Measurements from ENCODE around the gene TRIM45. TPM values are rescaled to one million over a fixed set of nuclear protein-coding genes. Genes with fewer than 3 reads are reported as not detected.

Gene TRIM45
- total RNA-seq, 2 donors from 2014 or later: 1.5 to 7.1 TPM

DNA sequence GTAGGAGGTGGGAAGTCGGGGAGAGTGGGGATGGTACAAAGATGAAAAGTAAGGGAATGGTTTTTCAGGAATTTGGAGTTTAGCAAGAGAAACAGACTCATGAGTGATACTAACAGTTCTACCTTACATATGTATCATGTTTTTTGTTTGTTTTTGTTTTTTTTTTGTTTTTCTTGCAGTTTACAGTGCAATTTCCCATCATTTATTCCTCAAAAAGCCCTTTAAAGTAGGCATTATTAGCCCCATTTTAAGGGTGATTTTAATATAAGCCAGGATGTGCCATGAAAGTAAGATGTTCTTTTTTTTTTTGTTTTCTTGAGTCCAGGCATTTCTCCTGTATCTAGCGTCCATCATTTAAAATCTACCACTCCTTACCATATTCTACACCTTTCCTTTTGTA lies 13.8 kb upstream of the TRIM45 start:
- ATAC-seq (ENCODE audit: insufficient number of reproducible peaks, low FRiP score, low read depth): no peak
- no peaks in the 10 kb centered on the region for H3K4me1 ChIP-seq (ENCODE audit: control insufficient read depth in 1 of 2, low read depth in 2 of 2)
- TF ChIP-seq, protein P1, sequence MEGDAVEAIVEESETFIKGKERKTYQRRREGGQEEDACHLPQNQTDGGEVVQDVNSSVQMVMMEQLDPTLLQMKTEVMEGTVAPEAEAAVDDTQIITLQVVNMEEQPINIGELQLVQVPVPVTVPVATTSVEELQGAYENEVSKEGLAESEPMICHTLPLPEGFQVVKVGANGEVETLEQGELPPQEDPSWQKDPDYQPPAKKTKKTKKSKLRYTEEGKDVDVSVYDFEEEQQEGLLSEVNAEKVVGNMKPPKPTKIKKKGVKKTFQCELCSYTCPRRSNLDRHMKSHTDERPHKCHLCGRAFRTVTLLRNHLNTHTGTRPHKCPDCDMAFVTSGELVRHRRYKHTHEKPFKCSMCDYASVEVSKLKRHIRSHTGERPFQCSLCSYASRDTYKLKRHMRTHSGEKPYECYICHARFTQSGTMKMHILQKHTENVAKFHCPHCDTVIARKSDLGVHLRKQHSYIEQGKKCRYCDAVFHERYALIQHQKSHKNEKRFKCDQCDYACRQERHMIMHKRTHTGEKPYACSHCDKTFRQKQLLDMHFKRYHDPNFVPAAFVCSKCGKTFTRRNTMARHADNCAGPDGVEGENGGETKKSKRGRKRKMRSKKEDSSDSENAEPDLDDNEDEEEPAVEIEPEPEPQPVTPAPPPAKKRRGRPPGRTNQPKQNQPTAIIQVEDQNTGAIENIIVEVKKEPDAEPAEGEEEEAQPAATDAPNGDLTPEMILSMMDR (IDR thresholded peaks at IDR 0.05): no peak

DNA sequence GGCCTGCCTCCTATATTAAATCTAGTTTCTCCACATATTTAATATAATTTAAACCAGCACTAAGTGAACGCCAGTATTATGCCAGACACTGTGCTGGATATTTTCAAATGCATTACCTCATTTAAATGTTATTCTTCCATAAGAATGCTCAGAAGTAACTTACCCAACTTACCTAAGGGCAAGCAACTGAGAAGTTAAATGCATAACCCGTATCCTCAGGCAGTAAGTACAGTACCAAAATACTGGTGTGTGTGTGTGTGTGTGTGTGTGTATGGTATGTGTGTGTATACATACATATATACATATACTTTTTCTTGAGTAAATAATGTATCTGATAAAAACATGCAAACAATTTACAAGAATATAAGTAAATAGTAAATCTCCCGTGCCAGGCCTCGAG lies 9.0 kb upstream of the TRIM45 start:
- H3K36me3 ChIP-seq: no peaks in the 10 kb centered on the region
- ATAC-seq (ENCODE audit: insufficient number of reproducible peaks, low FRiP score, low read depth): no peak
- H3K27ac ChIP-seq: no peak overlapping the region

More for the DNA sequence above, 13.8 kb upstream of the TRIM45 start:
- H3K27ac ChIP-seq: no peak overlapping the region
- DNase-seq (ENCODE audit: low spot score): no peak
- H3K27me3 ChIP-seq (replicated peaks; ENCODE audit: insufficient read depth): no peaks in the 10 kb centered on the region
- H3K36me3 ChIP-seq: no peaks in the 10 kb centered on the region
- no peak overlapping the region for H3K4me3 ChIP-seq
- no peaks in the 10 kb centered on the region for H3K9me3 ChIP-seq

DNA sequence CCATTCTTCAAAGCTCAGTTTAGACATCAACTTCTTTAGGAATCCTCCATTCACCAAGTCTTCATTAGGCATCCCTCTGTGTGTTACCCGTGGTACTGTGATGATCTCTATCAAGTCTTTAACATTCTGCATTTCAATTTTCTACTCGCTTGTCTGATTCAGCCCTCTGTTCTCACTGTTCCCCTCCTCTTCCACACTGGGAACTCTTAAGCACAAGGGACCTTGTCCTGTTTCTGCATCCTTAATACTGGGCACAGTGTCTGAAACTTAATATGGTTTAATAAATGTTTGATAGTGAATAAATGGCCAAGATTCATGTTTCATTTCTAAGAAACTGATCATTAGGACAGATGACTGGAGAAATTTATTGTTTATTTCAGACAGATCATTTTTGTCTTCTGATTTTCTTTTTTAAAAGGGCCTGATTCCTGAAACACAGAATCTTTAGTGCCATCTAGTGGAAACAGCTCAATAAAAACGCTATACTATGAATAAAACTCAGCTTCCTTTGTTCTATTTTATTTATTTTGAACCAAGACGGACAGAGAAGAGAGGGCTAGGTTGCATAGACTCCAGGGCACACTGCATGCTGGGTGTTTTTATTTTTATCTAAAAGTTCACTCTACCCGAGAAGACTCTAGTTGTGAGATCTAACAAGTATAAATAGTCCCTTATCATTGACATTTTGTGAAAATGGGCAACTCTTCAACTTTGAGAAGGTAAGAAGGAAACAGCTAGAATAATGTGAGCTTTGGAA lies 7.0 kb upstream of the TRIM45 start:
- H3K9me3 ChIP-seq: no peaks in the 10 kb centered on the region
- ATAC-seq (ENCODE audit: insufficient number of reproducible peaks, low FRiP score, low read depth) (no peak), DNase-seq (ENCODE audit: low spot score) (no peak)
- H3K36me3 ChIP-seq: no peaks in the 10 kb centered on the region
- TF ChIP-seq, protein P1 (IDR thresholded peaks at IDR 0.05): peak; percentile 43
- no peaks in the 10 kb centered on the region for H3K4me1 ChIP-seq (ENCODE audit: control insufficient read depth in 1 of 2, low read depth in 2 of 2)
- no peak overlapping the region for H3K4me3 ChIP-seq
- no peak overlapping the region for H3K27ac ChIP-seq
- H3K27me3 ChIP-seq (replicated peaks; ENCODE audit: insufficient read depth): no peaks in the 10 kb centered on the region

More for the DNA sequence above, 9.0 kb upstream of the TRIM45 start:
- DNase-seq (ENCODE audit: low spot score): no peak
- Histone ChIP-seq H3K9me3 (no peaks in the 10 kb centered on the region), H3K4me1 (ENCODE audit: control insufficient read depth in 1 of 2, low read depth in 2 of 2) (no peaks in the 10 kb centered on the region), H3K27me3 (replicated peaks; ENCODE audit: insufficient read depth) (no peaks in the 10 kb centered on the region), H3K4me3 (no peak overlapping the region)
- TF ChIP-seq, protein P1 (IDR thresholded peaks at IDR 0.05): no peak

DNA sequence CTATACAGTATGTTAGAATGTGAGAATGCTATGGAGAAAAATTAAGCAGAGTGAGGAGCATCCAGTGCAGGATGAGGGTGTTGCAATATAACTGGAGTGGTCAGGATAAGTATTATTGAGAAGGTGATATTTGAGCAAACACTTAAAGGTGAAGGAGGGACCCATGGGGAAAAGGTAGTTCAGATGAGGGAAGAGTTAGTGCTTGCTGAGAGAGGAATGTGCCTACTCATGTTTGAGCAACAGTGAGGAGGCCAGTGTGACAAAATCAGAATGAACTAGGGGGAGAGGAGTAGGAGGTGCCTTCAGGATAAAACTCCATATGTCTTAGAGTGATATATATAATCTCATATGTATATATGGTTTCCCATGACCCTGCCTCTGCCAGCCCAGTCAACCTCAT lies 6.2 kb upstream of the TRIM45 start:
- Histone ChIP-seq H3K27ac (no peak overlapping the region), H3K4me3 (no peak overlapping the region), H3K4me1 (ENCODE audit: control insufficient read depth in 1 of 2, low read depth in 2 of 2) (no peaks in the 10 kb centered on the region), H3K9me3 (no peaks in the 10 kb centered on the region), H3K27me3 (replicated peaks; ENCODE audit: insufficient read depth) (no peaks in the 10 kb centered on the region), H3K36me3 (no peaks in the 10 kb centered on the region)
- no peak for DNase-seq (ENCODE audit: low spot score)
- no peak for ATAC-seq (ENCODE audit: insufficient number of reproducible peaks, low FRiP score, low read depth)
- TF ChIP-seq, protein P1 (IDR thresholded peaks at IDR 0.05): no peak

DNA sequence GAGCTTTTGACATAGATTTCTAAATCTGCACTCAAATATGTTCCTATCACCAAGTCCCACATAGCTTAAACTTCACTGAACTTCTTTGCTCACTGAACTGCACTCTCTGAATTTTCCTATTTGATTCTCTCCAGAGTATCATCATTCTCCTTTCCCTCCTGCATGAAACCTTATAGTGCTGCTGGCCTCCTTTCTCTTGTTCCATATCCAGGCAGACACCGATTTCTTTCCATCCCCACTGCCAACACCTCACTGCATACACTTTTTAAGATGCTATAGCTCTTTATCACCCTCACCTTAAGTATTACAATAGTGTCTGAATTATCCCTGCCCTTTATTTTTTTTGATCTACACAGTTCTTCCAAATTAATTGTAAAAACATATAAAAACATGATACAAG lies 3.1 kb upstream of the TRIM45 start:
- ATAC-seq (ENCODE audit: insufficient number of reproducible peaks, low FRiP score, low read depth) (no peak), DNase-seq (ENCODE audit: low spot score) (no peak)
- TF ChIP-seq, protein P1 (IDR thresholded peaks at IDR 0.05): no peak
- Histone ChIP-seq H3K27me3 (replicated peaks; ENCODE audit: insufficient read depth) (no peaks in the 10 kb centered on the region), H3K36me3 (no peaks in the 10 kb centered on the region), H3K4me3 (no peak overlapping the region), H3K4me1 (ENCODE audit: control insufficient read depth in 1 of 2, low read depth in 2 of 2) (peaks cover 8 to 15% of the 10 kb centered on the region in 2 donors), H3K9me3 (no peaks in the 10 kb centered on the region), H3K27ac (no peak overlapping the region)
